ENCODE data around the gene KCNIP3.

The KCNIP3 gene

DNA sequence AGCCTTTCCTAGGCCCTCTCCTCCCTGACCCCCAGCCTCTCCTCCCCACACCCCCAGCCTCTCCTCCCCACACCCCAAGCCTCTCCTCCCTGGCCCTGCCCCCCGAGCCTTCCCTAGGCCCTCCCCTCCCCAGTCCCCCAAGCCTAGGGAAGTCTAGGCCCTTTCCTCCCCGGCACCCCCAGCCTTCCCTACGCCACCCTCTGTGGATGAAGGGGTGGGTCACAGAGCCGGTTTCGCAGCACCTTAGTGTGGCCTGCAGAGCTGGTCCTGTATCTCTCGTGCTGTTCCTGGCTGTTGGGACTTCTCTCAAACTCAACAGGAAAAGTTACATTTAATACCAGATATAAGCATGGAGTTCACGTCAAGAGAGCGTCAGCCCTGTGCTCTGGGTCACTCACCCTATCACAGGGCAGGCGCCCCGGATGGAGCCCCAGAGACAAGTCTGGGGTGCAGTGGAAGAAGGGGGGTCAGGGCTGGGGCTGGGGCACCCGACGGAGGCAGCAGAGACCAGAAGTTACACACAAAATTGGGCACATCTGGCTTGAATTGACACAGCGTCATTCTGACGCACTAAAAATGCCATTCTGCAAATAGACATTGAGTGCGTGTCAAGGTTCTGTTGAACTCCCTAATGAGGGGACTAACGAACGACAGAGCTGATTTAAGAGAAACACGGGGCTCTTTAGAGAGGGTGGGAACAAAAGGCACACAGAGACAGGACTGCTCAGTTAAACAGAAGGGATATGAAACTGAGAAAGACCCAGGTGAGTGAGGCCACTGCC is 24.0 kb downstream of the KCNIP3 start:
- no peak overlapping the region for H3K4me3 ChIP-seq (replicated peaks; ENCODE audit: low read depth, low read length)
- TF ChIP-seq, protein P1, sequence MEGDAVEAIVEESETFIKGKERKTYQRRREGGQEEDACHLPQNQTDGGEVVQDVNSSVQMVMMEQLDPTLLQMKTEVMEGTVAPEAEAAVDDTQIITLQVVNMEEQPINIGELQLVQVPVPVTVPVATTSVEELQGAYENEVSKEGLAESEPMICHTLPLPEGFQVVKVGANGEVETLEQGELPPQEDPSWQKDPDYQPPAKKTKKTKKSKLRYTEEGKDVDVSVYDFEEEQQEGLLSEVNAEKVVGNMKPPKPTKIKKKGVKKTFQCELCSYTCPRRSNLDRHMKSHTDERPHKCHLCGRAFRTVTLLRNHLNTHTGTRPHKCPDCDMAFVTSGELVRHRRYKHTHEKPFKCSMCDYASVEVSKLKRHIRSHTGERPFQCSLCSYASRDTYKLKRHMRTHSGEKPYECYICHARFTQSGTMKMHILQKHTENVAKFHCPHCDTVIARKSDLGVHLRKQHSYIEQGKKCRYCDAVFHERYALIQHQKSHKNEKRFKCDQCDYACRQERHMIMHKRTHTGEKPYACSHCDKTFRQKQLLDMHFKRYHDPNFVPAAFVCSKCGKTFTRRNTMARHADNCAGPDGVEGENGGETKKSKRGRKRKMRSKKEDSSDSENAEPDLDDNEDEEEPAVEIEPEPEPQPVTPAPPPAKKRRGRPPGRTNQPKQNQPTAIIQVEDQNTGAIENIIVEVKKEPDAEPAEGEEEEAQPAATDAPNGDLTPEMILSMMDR (IDR thresholded peaks at IDR 0.05; ENCODE audit: low read depth, low read length, missing control alignments), result no peak
- DNase-seq (ENCODE audit: extremely low read depth, low read depth), result peak; percentile 41

DNA sequence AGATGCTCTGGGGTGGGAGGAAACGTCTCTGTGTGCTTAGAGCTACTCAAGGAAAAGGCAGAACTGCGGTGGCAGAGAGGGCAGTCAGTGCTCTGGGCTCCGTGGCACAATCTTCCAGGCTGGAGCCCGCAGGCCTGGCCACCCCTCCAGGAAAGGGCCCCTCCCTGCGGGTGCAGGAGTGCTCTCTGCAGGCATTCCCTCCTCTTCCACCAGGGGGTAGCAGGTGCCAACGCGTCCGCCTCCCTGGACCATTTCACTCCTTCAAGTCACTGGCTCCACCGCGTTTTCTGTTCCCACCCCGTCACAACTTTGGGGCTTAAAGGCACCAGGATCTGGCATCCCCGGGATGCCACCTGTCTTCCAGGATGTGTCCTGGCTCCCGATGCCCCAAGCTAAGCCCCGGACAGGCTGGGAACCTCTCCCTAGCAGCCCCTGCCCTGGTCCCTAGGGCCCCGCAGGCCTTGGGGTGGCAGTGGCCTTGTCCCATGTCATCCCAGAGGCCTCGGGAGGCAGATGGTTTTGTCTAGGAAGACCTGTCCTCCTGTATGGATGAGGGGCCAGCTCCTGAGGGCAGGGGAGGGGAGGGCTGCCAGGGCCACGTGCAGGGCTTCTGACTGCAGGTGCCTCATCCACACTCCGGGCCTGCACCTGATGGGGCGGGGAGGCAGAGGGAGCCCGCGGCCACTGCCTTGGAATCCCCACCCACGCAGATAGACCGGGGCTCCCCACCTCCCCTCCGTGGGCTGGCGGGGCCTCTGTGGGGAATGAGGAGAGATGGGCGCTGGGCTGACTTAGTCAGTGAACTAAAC is 26.4 kb downstream of the KCNIP3 start:
- no peak overlapping the region for H3K4me3 ChIP-seq (replicated peaks; ENCODE audit: low read depth, low read length)
- TF ChIP-seq, protein P1 (IDR thresholded peaks at IDR 0.05; ENCODE audit: low read depth, low read length, missing control alignments), result peak; percentile 57
- DNase-seq (ENCODE audit: extremely low read depth, low read depth), result no peak

DNA sequence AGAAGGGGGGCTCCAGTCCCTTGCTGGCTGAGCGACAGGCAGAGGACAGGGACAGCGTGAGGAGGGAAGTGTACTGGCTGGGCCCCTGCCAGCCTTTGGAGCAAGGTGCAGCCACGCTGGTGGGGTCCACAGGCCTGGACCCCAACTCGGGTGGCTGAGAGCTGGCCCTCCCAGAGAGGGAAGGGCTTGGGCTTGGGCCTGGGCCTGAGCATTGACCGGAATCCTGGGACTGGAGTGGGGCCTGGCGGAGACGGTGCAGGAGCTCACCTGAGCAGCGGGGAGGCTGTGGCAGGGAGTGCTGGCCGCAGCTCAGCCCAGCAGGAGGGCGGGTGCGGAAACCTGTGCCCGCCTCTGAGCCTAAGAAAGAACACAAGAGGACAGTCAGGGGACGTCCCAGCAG is 27.9 kb downstream of the KCNIP3 start:
- no peak overlapping the region for H3K4me3 ChIP-seq (replicated peaks; ENCODE audit: low read depth, low read length)
- DNase-seq (ENCODE audit: extremely low read depth, low read depth), result no peak
- TF ChIP-seq, protein P1 (IDR thresholded peaks at IDR 0.05; ENCODE audit: low read depth, low read length, missing control alignments), result no peak

DNA sequence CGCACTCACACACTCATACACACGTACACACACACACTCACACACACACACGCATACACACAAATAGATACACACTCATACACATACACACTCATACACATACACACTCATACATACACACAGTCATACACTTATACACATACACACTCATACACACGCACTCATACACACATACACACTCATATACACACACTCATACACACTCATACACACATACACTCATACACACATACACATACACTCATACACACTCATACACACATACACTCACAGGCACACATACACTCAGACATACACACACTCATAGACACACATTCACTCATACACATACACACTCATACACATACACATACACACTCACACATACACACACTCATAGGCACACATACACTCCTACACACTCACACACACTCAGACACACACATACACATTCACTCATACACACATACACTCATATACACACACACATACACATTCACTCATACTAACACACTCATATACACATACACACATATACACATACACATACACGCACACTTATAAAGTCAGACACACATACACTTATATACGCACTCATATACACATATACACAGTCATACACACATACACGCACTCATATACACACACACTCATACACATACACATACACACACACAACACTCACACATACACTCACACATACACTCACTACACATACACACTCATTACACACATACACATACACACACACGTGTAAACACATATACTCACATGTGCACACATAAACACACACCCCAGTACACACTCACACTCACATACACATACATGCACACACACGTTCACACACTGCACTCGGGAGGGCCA is 28.7 kb downstream of the KCNIP3 start:
- TF ChIP-seq, protein P1 (IDR thresholded peaks at IDR 0.05; ENCODE audit: low read depth, low read length, missing control alignments), result no peak
- no peak overlapping the region for H3K4me3 ChIP-seq (replicated peaks; ENCODE audit: low read depth, low read length)
- DNase-seq (ENCODE audit: extremely low read depth, low read depth), result no peak

DNA sequence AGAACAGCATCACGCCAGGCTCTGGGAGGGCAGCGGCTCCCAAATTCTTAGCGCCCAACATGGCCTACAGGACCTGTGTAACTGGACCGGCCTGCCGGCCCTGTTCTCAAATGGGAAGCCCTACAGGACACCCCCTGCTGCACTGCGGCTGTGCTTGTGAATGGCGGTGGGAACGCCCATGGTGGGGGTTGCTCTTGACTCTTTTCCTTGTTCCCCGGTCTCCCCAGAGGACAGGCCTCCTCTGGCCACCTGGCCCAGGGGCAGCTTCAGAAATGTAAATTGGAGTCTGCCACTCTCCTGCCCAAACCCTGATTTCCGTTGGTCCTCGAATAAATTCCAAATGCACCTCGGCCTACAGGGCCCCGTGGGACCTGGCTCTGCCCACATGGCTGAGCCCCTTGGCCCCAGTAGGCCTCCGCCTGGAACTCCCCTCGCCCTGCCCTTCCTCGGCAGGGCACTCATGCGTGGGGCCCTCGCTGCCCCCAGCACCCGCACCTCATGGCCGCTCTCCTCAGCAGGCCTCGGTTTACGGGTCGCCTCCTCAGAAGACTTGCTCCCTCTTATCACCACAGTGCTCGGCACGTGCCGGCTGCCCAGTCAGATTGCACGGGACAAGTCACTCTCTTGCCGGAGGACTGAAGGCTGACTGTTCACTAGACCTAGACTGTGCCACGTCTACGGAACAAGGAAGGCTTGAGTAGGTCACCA is 29.4 kb downstream of the KCNIP3 start:
- DNase-seq (ENCODE audit: extremely low read depth, low read depth), result no peak
- TF ChIP-seq, protein P1 (IDR thresholded peaks at IDR 0.05; ENCODE audit: low read depth, low read length, missing control alignments), result no peak

DNA sequence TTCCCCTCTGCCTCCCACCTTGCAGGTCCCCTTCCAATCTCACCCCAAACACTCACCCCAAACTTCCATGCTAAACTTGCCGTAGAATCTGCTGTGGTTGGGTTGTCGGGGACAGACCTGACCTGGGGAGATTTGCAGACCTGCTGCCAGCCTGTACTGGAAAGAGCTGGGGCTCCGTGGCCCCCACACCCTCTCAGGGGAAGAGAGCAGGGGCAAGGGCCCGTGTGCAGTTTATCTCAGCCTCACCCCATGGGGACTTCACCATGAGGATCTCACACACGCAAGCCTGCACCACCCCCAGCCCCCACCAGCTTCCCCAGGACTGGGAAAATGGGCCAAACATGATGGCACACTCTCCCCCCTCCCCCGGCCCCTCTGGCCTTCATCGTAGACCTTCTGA is 30.7 kb downstream of the KCNIP3 start:
- no peak for DNase-seq (ENCODE audit: extremely low read depth, low read depth)
- H3K4me3 ChIP-seq (replicated peaks; ENCODE audit: low read depth, low read length), result no peak overlapping the region
- TF ChIP-seq, protein P1 (IDR thresholded peaks at IDR 0.05; ENCODE audit: low read depth, low read length, missing control alignments), result no peak

More for the DNA sequence above, 29.4 kb downstream of the KCNIP3 start:
- no peak overlapping the region for H3K4me3 ChIP-seq (replicated peaks; ENCODE audit: low read depth, low read length)
